ENCODE results near the gene RTN4RL2.

GRCh38 chr11:57497303-57498247, 37.2 kb downstream of the RTN4RL2 start:
- TF ChIP-seq CTCF (IDR thresholded peaks at IDR 0.05) (no peak), POLR2A (IDR thresholded peaks at IDR 0.05) (no peak)
